Esophagus muscularis mucosa (tissue), 4 donors: Measurements from ENCODE around the gene PNLIPRP1. TPM values are rescaled to one million over a fixed set of nuclear protein-coding genes. Genes with fewer than 3 reads are reported as not detected.

Experiments
- DNase-seq: peaks from one replicate; pipeline ENCODE4 v3.0.0-alpha.2; 2017; ENCODE audit errors: extremely low spot score
- H3K27ac ChIP-seq, 4 donors: fragments of 200-600 bp; sonication (generic); replicated peaks in 1 of 4; 1 replicate in 3 of 4; 2 replicates in 1 of 4; pipeline ENCODE4 v1.5.1; 2016 to 2019; ENCODE audit warnings: mild to moderate bottlenecking in 1 of 4
- H3K27me3 ChIP-seq, 4 donors: fragments of 200-600 bp; sonication (generic); one replicate each; pipeline versions ENCODE4 v1.5.1 to v1.6.0; 2016 to 2019
- H3K36me3 ChIP-seq, 4 donors: fragments of 200-600 bp; sonication (generic); one replicate each; pipeline ENCODE4 v1.5.1; 2016 to 2019
- H3K4me1 ChIP-seq, 4 donors: fragments of 200-600 bp; sonication (generic); one replicate each; pipeline ENCODE4 v1.5.1; 2016 to 2019
- H3K4me3 ChIP-seq, 4 donors: fragments of 200-600 bp; sonication (generic); 1 replicate in 2 of 4; 2 replicates in 2 of 4; pipeline ENCODE4 v1.5.1; 2016 to 2019; ENCODE audit warnings: mild to moderate bottlenecking in 4 of 4, moderate library complexity in 1 of 4
- H3K9me3 ChIP-seq, 4 donors: fragments of 200-600 bp; sonication (generic); 1 replicate in 3 of 4; 2 replicates in 1 of 4; pipeline ENCODE4 v1.5.1; 2016 to 2019
- CTCF ChIP-seq, 3 experiments: fragments of 200-600 bp in 2 of 3; fragments of 450-650 bp in 1 of 3; sonication (generic) in 2 of 3; IDR thresholded peaks; one replicate each; pipeline ENCODE4 v1.5.1; 2017 to 2019; ENCODE audit warnings: antibody characterized with exemption in 3 of 3, mild to moderate bottlenecking in 2 of 3, moderate library complexity in 1 of 3
- EP300 ChIP-seq: sonication (generic); formaldehyde crosslinking; IDR thresholded peaks from one replicate; pipeline ENCODE4 v1.6.1; 2017; ENCODE audit warnings: antibody characterized with exemption
- POLR2A ChIP-seq: fragments of 450-650 bp; IDR thresholded peaks from one replicate; pipeline ENCODE4 v1.6.1; 2017; ENCODE audit warnings: antibody characterized with exemption, moderate library complexity, mild to moderate bottlenecking, low read depth
- POLR2AphosphoS5 ChIP-seq, 2 donors: sonication (generic); formaldehyde crosslinking; IDR thresholded peaks; one replicate each; pipeline ENCODE4 v1.6.1; 2017; ENCODE audit warnings: antibody characterized with exemption in 2 of 2
- WGBS: methylation state at CpG from one replicate; pipeline ENCODE4 v1.1.5; 2018; 5-methylcytosine and 5-hydroxymethylcytosine counted together
- intact Hi-C: fragments of 100-400 bp; cut with DNase I; formaldehyde crosslinking; loops from one replicate; pipeline ENCODE4 v1.15.1; 2023
- total RNA-seq, 4 donors: library from RNA; depleted of rRNA; stranded (reverse); fragments of >200 nt; gene quantifications; one replicate each; pipeline versions ENCODE4 v1.1.0 to v1.2.1, GENCODE V29; 2016

PNLIPRP1 gene
- total RNA-seq, 4 donors from 2014 or later = not detected

- no peak for TF ChIP-seq POLR2AphosphoS5 (IDR thresholded peaks at IDR 0.05)
- TF ChIP-seq CTCF (IDR thresholded peaks at IDR 0.05) = no peak
- no peak for TF ChIP-seq POLR2A
- no peak for TF ChIP-seq EP300
- WGBS = 97% methylated on average over 8 of the region's 8 CpGs
- no peak overlapping the region for H3K4me3 ChIP-seq
- H3K36me3 ChIP-seq = no peaks in the 10 kb centered on the region
- peaks cover 0 to 11% (median 3%) of the 10 kb centered on the region in 4 donors for H3K9me3 ChIP-seq
- peaks cover 0 to 8% (median 7%) of the 10 kb centered on the region in 4 donors for H3K4me1 ChIP-seq
- DNase-seq = no peak
- intact Hi-C loops = no loop called here
- H3K27ac ChIP-seq = no peak overlapping the region
- peaks cover 0 to 39% (median 6%) of the 10 kb centered on the region in 4 donors for H3K27me3 ChIP-seq
Observed at GRCh38 chr10:116612107-116612769, 21.5 kb downstream of the PNLIPRP1 start.

GRCh38 chr10:116613471-116613870 lies 22.7 kb downstream of the PNLIPRP1 start:
- TF ChIP-seq POLR2A (no peak), EP300 (no peak), POLR2AphosphoS5 (IDR thresholded peaks at IDR 0.05) (no peak), CTCF (IDR thresholded peaks at IDR 0.05) (no peak)
- Histone ChIP-seq H3K4me3 (no peak overlapping the region), H3K36me3 (no peaks in the 10 kb centered on the region), H3K27ac (no peak overlapping the region), H3K4me1 (peaks cover 0 to 8% (median 7%) of the 10 kb centered on the region in 4 donors), H3K27me3 (peaks cover 0 to 31% (median 6%) of the 10 kb centered on the region in 4 donors), H3K9me3 (peaks cover 0 to 11% (median 3%) of the 10 kb centered on the region in 4 donors)
- 66% methylated on average over 2 of the region's 2 CpGs for WGBS
- DNase-seq = no peak
- intact Hi-C loops = no loop called here

- intact Hi-C loops = no loop called here
- no peaks in the 10 kb centered on the region for H3K36me3 ChIP-seq
- 41% methylated on average over 2 of the region's 2 CpGs for WGBS
- DNase-seq = no peak
- peaks cover 0 to 17% (median 2%) of the 10 kb centered on the region in 4 donors for H3K27me3 ChIP-seq
- H3K9me3 ChIP-seq = peaks cover 0 to 11% (median 2%) of the 10 kb centered on the region in 4 donors
- TF ChIP-seq POLR2A = no peak
- no peak for TF ChIP-seq EP300
- no peak for TF ChIP-seq CTCF (IDR thresholded peaks at IDR 0.05)
- no peak for TF ChIP-seq POLR2AphosphoS5 (IDR thresholded peaks at IDR 0.05)
- H3K4me3 ChIP-seq = no peak overlapping the region
- no peak overlapping the region for H3K27ac ChIP-seq
- H3K4me1 ChIP-seq = peaks cover 0 to 2% (median under 1%) of the 10 kb centered on the region in 4 donors
Observed at GRCh38 chr10:116614796-116615195, 24.0 kb downstream of the PNLIPRP1 start.

- Histone ChIP-seq H3K4me3 (no peak overlapping the region), H3K27ac (no peak overlapping the region), H3K4me1 (no peaks in the 10 kb centered on the region), H3K27me3 (peaks cover 0 to 13% (median 0%) of the 10 kb centered on the region in 4 donors), H3K9me3 (peaks cover 0 to 11% (median 0%) of the 10 kb centered on the region in 4 donors), H3K36me3 (no peaks in the 10 kb centered on the region)
- 93% methylated on average over 2 of the region's 3 CpGs for WGBS
- TF ChIP-seq POLR2AphosphoS5 (IDR thresholded peaks at IDR 0.05) (no peak), EP300 (no peak), POLR2A (no peak), CTCF (IDR thresholded peaks at IDR 0.05) (no peak)
- DNase-seq = no peak
- intact Hi-C loops = no loop called here
Observed at GRCh38 chr10:116615199-116615776, 24.5 kb downstream of the PNLIPRP1 start.
